Inferior parietal cortex (tissue), 1 donor: Measurements from ENCODE around the gene LTB4R2.

Source experiments
- DNase-seq: peaks from one replicate; pipeline ENCODE4 v3.0.0-alpha.2; 2016; ENCODE audit errors: extremely low spot score

The LTB4R2 gene

DNA sequence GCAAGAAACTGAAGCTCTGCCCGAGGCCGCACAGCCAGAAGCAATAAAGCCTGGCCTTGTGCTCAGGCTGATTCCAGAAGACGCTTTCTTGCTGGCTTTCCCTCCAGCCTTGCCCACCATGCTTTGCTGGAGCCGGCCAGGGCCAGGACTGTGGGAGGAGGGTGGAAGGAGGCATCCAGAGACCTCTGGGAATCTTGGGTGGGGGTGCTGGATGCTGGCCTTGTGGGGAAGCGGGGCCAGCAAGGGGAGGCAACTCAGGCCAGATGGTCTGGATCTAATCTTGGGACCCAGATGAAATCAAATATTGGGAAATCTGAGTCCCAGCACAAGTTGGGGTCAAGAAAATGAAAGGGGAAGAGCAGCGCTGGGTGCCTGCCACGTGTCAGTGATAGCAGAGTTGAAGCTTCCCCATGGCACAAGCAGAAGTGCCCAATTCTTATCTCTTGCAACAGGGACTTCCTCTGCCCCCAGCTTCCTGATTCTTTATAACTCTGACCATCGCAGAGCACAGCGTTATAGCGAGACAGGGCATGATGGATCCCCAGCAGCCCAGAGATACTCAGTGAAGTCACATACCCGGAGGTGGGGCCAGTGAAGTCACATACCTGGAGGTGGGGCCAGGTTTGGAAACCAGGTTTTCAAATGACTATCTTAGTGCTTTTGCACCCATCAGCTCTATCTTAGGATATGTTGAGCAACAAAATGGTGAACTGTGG, 32.2 kb upstream of the LTB4R2 start:
- DNase-seq = no peak

DNA sequence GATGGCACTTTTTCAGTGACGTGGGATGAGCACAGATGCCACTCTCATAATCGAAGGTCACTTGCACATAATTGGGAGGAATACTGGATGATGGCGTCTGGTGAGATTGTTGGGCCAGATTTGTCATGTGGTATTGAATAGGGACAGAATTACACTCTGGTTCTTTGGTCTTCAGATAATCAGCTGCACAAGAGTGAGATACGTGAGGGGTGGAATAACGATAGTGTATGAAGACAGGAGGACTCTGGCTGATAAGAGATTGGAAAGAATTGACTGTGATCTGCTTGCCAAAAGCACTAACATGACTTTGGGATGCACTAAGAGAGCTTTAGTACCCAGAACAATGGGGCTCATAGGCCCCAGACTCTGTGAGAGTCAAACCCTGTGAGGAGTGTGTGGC, 31.5 kb upstream of the LTB4R2 start:
- DNase-seq = no peak

DNA sequence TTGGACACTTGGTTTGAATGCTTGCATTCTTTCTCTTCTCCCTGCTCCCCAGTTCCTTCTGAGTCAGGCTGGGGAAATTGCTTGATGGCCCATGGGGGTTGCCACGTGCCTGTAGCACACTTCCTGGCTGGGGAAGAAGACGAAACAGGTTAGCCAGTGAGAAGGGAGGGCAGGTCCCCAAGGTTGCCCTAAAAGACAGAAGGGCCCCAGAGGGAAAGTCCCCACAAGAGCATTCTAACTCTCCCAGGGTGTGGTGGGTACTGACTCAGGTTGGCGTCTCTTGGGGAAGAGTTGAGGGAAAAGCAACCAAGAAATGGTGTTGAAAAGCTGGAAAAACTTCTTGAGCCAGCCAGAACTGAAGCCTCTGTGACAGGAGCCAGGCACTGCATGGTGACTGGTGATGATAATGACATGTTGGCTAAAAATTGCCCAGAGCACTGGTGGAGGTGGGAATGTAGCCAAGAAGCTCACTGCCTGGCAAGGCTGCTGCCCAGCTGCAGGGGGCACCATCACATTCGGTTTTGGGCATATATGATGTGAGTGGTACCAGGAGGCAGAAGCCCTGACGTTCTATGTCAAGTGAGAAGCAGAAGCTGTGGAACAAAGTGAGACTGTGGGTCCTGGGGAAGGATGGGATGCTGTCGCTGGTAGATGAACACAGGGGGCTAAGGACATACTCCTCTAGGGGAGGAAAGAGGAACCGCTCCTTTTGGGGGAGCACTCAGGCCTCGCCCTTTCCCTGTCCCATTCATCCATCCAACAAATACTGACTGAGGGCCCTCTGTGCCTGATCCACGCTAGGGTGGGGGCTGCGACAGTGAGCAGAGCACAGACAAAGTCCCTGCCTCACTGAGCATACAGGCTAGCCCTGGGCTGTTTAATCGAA, 30.4 kb upstream of the LTB4R2 start:
- DNase-seq = no peak

DNA sequence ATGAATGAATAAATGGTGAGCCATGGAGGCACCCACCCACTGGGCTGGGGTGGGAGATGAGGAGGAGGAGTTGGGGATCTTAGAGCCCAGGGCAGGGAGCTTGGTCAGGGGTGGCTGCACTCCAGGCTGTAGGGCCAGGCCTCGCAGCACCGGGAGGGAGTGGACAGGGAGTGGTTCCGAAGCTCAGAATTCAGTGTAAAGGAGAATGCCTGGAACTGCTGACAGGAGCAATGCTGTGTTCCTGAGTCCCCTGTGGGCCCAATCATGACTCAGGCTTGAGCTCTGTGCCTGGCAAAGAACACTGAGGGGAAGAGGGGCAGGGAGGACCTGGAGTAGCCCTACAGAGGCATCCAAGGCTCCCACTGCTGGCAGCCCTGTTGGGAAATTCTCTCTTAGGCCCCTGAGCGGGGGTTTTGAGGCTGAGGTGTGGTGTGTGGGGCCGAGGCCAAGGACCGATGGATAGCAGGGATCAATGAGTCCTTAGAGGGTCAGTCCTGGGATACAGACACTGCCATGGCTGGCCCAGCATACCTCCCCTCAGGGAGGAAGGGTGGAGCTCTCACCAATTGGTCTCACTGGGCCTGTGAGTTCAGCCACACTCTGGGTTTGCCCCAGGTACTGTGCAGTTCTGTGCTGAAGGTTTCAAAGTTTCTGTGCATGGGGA, 29.0 kb upstream of the LTB4R2 start:
- no peak for DNase-seq

DNA sequence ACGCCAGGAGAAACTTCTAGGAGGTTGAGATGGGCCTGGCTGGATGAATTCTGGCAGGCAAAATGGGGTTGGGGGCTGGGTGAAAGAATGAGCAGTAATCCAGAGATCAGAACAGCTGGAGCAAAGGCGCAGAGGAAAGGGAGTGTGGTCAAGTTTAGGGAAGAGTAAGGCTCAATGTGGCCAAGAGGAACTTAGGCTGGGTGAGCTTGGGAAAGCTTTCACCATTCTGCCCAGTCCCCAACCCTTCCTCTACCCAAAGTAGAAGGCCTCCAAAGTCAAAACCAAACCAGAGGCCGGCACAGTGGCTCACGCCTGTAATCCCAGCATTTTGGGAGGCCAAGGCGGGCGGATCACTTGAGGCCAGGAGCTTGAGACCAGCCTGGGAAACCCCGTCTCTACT, 28.3 kb upstream of the LTB4R2 start:
- DNase-seq = no peak

DNA sequence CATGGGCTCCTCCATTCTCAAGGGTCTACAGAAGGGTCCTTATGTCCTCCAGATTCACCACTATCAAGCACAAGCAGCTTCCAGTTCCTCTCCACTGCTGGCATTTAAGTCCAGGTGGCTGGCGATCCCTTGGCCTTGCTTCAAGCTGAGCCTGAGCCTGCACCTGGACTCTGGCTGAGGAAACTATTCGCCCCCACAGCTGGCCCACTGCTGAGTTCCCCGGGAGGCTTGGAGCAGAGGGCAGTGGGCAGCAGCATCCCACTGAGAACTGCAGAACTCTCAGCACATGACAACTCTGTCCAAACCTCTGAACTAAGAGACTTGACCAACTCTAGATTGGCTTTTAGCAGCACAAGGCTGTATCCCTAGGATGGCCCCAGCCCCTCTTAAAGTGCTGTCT, 27.2 kb upstream of the LTB4R2 start:
- DNase-seq = no peak

DNA sequence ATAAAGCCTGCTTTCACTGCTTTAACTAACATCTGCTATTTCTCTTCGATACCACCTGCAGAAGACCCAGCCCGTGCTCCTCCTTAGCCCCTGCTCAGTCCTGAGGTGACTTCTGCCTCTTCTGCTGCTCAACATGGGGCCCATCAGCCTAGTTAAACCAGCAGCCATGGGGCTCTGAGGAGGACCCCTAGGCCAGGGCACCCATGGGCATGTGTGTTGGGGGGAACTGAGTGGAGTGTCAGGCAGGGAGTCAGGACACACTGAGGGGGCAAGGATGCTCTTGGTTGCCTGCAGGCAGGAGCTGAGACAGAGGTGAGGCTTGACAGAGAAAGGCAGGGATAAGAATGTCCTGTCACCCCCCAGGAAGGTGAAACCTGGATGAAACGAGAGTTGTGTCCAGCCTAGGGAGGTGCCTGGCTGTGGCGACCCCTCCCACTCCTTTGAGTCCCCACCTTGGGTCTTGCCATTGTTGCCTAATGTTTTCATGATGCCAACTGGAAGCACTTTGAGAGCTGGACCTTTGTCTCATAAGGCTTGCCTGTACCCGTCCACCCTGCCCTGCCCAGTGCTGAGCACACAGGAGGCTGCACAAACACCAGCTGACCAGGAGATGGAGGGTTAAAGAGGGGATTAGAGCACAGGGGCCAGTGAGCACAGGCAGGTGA, 26.0 kb upstream of the LTB4R2 start:
- no peak for DNase-seq

DNA sequence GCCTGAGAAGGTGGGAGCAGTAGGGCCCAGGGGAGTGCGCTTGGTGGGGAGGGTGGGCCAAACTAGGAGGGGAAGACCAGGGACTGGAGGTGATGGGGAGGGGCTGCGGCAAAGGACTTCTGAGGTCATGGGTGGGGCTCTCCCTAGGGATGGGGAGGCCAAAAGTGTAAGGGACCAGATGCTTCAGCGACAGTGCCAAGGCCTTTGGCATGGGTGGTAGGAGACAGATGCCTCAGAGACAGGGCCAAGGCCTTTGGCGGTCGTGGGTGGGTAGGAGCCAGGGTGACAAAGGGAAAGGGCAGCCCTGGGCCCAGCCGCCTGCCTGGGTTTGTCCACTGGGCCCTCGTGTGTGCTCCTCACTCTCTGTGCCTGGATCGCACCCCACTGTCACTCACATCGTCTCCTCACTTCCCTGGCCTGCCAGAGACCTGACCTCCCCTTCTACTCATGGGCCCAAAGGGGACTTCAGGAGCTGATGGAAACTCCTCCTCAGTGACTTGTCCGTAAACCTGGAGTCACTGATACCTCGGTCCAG, 25.4 kb upstream of the LTB4R2 start:
- DNase-seq = no peak

DNA sequence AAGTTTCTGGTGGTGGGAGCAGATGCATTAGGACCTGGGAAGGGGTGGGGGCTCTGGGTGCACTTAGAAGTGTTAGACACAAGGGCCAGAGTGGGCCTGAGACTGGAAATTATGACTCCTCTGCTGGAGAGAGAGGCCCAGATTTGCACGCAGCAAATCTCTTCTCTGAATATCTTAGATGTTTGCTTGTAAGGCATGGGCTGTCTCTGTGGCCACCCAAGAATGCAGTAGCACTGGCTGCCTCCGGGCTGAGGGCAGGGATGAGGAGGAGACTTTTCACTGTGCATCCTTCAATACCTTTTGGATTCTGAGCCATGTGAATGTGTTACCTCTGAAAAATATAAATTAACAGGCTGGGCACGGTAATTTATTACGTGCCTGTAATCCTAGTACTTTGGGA, 24.6 kb upstream of the LTB4R2 start:
- DNase-seq = no peak

DNA sequence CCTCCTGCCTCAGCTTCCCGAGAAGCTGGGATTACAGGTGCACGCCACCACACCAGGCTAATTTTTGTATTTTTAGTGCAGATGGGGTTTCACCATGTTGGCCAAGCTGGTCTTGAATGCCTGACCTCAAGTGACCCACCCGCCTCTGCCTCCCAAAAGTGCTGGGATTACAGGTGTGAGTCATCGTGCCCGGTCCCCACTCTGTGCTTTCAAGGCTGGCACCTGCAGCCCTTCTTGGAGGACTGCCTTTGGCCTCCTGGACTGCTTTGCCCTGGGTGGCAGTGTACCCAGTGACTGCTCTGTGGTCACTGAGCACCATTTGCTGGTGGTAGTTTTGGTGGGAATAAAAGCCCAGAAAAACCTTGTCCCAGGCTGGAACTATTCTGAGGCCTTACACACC, 22.9 kb upstream of the LTB4R2 start:
- DNase-seq = no peak

DNA sequence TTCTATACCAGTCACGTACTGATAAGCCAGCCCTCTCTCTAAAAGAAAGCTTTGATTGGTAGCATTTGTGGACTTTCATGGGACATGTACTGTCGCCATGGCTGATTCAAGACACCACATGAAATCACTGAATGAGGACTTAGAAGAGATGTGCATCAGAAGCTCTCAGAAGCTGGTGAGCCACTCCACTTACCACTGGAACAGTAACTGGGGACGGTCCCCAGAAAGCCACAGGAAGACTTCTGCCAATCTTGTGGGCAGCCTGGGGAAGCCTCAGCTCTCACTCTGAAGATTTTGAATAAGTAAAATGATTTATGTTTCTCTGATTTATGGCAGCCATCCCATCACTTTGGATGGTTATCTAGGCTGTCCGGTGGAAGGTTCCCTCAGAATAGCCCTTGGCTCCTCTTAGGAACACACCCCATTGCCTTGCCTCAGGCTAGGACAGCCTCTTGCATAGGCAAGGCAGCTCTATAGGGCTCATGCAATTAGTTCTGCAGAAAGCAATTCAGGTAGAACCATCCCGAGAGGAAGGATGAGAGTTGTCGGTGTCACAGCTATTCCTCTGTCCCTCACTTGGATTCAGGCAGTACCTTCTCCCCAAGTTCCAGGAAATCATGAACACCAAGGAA, 20.2 kb upstream of the LTB4R2 start:
- no peak for DNase-seq

DNA sequence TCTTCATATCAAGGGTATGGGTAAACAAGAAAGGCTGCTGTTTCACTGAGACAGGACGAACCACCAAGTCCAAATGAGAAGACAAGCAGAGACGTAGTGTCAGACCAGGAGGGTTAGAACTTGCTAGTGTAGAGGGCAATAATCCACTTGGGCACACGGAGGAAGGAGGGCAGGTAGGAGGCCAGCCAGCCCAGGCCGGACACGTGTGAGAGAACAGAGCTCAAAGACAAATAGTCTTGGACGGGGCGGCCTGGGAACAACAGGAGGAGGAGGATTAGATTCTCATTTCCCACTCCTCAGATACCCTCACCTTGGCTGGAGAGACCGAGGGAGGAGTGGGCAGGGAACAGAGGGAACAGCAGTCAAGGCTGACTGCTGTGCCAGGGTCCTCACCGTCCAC, 19.2 kb upstream of the LTB4R2 start:
- DNase-seq = no peak

DNA sequence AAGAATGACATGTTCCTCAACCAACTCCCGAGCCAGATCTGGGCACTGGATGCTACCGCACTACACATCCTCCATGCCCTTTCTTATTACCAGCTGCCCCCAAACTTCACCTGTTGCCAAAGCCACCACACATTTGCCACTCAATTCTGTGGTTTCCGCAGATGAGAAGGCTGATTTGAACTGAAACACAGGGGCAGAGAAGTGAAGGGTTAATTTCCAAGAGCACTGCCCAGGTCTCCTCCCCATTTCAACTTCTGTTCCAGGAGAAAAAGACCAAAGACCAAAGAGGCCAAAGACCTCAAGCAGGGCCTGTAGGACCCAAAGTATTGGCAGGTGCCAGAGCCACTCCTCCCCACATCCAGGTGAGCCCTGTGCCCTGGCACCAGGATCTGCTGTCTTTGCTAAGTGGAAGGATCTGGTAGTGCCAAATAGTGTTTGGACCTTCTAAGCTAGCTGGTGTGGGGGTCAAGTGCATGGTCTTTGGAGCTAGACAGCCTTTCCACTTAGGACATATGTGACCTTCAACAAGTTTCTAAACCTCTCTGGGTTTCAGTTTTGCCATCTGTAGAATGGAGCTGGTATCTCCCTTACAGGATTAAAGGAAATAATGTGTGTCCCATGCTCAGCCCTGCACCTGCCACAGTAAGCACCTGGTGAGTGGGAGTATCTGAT, 18.4 kb upstream of the LTB4R2 start:
- DNase-seq = no peak

DNA sequence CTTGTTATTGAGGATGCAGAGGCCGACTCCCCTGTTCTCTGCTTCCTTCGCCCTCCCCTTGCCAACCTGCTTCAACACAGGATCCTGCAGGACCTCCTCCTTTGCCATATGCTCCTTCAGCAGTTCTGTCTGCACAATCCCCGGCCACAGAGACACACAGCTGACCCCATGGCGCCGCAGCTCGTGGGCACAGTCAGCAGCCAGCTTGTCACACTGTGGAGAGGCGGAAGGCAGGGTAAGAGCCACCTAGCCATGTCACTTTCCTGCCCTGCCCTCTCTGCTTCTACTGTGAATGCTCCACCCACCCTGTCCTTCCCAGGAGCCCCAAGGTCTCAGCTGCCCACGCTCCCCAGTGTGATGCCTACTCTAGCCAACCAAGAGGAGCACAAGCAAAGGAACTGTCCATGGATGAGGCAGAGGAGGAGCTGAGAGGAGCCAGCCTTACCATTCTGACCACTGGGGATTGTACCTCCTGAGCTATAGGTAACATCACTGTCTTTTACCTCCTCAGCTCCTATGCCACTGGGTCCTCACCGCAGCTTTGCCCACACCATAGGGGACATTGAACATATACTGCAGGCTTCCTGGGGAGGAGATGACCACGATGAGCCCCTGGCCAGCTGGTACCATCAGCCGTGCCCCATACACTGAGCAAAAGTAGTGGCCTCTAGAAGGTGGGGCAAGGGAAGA, 17.7 kb upstream of the LTB4R2 start:
- no peak for DNase-seq

DNA sequence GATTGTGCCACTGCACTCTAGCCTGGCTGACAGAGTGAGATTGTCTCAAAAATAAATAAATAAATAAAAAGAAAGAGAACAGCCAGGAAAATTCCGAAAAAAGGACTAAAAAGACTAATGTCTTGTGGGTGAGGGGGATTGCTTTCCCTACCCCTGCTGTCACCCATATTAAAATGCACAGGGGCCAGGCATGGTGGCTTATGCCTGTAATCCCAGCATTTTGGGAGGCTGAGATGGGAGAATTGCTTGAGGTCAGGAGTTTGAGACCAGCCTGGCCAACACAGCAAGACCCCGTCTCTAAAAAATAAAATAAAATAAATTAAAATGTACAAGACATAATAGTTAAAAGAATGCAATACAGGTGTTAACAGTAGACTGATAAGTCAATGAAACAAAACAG, 16.4 kb upstream of the LTB4R2 start:
- no peak for DNase-seq

DNA sequence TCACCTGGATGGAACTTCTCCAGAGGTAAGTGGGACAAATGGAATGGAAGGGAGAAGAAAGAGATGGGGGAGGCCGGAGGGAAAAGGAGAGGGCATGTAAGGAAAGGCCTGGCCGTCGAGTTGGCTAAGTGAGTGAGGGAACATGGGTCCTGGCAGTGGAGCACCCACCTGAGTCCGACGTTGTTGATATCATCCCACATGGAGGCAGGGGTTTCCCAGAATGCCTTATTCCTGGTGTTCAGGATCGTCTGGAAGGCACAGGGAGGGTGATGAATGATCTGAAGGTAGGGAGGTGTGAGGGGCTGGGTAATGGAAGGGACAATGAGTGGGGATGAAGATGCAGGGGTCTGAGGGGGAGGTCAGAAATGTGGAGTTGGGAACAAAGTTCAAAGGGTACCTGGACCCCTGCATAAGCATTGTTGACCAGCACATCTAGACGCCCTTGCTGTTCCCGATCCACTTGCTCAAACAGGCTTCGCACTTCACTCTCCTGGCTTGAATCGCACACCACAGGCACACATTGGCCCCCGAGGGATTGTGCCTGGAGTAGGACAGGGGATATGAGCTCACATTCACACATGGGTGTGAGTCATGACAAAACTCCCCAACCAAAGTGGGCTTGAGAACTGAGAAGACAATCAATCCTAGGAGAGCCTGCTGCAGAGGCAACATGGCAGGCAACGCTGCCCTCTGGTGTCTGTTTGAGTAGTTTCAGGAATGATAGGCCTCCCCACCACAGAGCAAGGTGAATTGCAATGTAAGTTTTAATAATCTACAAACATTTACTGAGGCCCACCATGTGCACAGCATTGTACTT, 13.4 kb upstream of the LTB4R2 start:
- peak; percentile 73 for DNase-seq

DNA sequence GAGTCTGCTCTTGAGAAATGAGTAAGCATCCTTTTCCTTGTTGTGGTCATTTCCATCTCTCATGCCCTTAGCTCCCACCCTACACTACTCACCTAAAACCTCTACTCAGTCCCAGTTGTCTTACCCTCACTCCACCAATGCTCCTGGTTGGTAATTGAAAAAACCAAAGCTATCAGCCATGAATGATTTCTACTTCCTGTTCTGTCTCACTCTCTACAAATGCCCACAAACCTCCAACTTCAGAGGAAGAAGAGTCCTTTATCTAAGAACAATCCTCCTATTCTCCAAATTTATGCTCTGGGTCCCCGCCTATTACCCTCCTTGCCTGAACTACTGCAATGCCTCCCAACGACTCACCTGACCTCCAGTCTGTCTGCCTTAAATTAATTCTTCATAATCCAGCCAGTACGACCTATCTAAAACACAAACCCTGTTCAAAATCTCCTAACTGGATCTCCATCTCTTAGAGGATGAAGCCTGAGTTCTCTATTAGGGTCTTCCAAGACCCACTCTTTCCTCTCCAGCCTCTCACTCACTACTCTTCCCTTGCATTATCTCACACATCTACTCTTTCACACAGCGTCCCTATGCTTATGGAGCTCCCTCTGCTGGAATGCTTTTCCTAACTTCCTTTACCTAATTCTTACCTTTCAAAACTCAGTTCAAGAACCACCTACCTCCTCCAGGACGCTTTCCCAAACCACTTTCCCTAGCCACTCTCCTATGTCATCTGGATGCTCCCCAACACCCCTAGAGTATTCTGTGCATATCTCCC, 12.6 kb upstream of the LTB4R2 start:
- DNase-seq = peak; percentile 39

DNA sequence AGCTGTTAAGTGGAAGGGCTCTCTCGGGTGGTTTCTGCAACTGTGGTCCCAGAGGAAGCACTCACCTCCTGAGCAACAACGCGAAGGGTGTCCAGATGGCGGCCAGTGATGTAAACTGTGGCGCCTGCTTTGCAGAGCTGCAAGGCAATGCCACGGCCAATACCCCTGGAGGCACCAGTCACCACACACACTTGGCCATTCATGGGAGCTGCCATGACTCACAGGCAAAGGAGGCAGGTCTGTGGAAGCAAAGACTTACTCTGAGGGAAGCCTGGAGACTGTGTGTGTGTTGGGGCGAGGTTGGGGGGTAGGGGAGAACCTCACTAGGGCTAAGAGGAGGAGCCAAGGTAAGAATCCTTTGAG, 11.1 kb upstream of the LTB4R2 start:
- DNase-seq = no peak
